HCEC 1CT (cell line): ENCODE measurements around the gene FHIP2A.
"Not testable (repeated sequence)": the region's sequence is repeated elsewhere in the genome, so short reads cannot be mapped to it uniquely, and the experiment has no call there.

Source experiments
- DNase-seq: peaks from one replicate; pipeline ENCODE4 v3.0.0-alpha.2; 2017

FHIP2A gene

GRCh38 chr10:114821293-114821914 lies at the start of gene FHIP2A:
Gene FHIP2A (plus strand): TSS chr10:114821780. CDS start chr10:114822079, 299 bp downstream.
- peak; percentile 73 for DNase-seq

- no peak for DNase-seq
These were observed 48.9 kb upstream of the FHIP2A start for GRCh38 chr10:114772496-114773196.

DNA sequence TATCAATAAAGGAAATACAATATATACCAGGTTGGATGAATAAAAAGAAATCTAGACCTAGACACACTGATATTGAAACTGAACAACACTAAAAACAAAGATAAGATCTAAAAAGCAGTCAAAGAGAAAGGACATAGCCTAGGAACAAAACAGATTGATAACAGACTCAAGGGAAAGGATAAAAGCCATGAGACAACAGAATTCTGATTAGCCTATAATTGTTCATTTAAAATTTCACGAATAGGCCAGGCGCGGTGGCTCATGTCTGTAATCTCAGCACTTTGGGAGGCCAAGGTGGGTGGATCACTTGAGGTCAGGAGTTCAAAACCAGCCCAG lies 48.4 kb upstream of the FHIP2A start:
- no peak for DNase-seq

DNA sequence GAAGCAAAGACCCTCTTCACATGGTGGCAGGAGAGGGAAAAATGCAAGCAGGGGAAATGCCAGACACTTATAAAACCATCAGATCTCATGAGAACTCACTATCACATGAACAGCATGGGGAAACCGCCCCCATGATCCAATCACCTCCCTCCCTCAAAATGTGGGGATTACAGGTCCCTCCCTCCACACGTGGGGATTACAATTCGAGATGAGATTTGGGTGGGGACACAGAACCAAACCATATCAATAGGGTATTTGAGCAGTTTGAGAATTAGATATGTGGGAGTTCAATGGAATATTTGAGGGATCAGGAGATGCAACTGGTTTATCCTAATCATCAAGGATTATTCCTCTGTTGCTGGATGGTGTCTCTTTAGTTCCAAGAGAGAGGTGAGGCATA lies 46.5 kb upstream of the FHIP2A start:
- not testable (repeated sequence) for DNase-seq

- DNase-seq: no peak
These were observed 44.2 kb upstream of the FHIP2A start for GRCh38 chr10:114777415-114777814.

GRCh38 chr10:114779803-114780576 lies 41.6 kb upstream of the FHIP2A start:
- DNase-seq: peak; percentile 81

GRCh38 chr10:114780577-114781184 lies 40.9 kb upstream of the FHIP2A start:
- DNase-seq: no peak

DNA sequence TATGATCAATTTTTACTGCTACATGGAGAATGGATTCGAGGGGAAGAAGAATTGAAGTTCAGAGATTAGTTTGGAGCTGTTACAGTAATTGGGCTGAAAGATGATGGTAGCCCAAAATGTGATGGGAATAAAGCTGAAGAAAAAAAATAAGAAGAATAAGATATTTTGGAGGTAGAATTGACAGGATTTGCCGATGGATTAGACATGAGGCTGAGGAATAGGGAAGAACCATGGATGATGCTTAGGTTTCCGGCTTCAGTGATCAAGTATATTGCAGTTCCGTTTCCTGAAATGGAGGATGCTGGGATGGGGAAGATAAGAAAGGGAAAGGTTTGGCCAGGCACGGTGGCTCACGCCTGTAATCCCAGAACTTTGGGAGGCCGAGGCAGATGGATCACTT lies 38.9 kb upstream of the FHIP2A start:
- no peak for DNase-seq

GRCh38 chr10:114783686-114784085 lies 37.9 kb upstream of the FHIP2A start:
- DNase-seq: no peak

DNA sequence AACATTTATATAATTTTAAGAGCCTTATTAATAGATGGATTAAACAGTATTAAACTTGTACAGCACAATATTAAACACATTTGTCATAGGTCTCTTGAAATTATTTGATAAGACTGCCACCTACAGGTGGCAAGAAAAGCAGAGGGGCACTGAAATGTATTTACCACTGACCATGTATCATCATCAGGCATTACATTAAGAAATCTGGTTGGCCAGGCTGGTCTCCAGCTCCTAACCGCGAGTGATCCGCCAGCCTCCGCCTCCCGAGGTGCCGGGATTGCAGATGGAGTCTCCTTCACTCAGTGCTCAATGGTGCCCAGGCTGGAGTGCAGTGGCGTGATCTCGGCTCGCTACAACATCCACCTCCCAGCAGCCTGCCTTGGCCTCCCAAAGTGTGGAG lies 35.1 kb upstream of the FHIP2A start:
- DNase-seq: peak; percentile 82

- not testable (repeated sequence) for DNase-seq
These were observed 34.4 kb upstream of the FHIP2A start for GRCh38 chr10:114787131-114787530.

- DNase-seq: no peak
These were observed 29.8 kb upstream of the FHIP2A start for GRCh38 chr10:114791768-114792167.

- no peak for DNase-seq
These were observed 26.5 kb upstream of the FHIP2A start for GRCh38 chr10:114795039-114795438.

GRCh38 chr10:114800361-114800760 lies 21.2 kb upstream of the FHIP2A start:
- no peak for DNase-seq

DNA sequence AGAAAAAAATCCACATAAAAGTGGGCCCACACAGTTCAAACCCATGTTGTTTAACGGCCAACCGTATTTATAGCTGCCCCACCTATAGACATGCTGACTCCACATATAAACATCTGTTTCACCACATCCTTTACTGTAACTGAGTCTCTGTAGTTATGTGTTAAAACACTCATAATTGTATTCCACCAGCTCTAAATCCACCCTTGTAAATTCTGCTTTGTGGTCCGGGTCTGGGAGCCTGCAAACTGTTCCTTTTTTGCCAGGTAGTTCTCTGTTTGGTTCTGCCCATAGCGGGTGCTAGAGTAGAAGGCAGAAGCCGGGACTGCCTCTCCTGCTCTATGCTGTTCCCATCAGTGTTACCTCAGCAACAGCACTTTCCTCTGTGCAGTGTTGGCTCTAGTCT lies 20.2 kb upstream of the FHIP2A start:
- no peak for DNase-seq

- no peak for DNase-seq
These were observed 19.4 kb upstream of the FHIP2A start for GRCh38 chr10:114802177-114802576.

- DNase-seq: no peak
These were observed 14.8 kb upstream of the FHIP2A start for GRCh38 chr10:114806562-114807391.

DNA sequence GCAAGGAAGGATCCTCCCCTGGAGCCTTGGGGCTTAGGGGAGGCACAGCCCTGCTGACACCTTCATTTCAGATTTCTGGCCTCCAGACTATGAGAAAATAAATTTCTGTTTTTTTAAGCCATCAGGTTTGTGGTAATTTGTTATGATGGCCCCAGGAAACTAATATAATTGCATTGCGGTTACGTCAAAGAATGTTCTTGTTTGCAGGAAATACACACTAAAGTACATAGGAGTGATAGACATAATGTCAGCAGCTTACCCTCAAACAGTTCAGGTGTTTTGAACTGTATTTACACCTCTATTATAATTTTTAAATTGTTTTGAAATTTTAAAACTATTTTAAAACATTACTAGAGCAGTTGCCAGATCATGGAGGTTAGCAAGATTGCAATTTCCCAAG lies 12.6 kb upstream of the FHIP2A start:
- DNase-seq: no peak

DNA sequence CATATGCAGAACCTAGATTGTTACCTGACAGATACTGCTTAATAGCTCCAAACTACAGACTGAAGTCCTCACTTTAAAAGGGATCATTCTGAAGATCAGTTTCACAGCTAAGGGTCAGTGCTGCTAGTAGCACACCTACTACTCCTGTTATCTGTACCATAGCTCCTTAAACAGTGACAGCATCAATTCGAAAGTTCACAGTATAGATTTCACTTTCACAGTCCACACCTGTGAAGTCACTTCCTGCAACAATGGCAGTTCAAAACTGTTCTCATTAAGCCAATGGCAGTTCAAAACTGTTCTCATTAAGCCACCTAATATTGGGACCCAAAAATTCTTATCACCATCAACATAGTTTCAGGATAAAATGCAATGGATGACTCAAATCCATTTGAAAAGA lies 10.7 kb upstream of the FHIP2A start:
- no peak for DNase-seq

- no peak for DNase-seq
These were observed 9.7 kb upstream of the FHIP2A start for GRCh38 chr10:114811862-114812261.

DNA sequence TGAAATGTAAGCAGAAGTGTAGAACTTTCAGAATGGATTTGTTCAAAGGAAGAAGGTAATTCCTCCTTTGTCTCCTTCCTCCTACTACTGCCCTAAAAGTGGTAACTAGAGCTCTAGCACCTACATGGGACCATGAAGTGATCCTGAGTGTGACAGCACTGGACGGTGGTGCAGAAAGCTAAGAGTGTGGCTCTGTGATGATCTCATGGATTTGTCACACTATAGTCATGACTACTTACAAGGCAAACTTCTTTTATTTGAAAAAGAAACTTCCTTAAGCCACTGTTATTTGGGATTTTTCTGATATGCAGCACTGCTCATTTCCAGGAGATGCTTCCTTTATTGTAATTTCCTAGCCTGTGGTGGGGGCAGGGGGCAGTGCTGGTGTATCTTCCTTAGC lies 5.8 kb upstream of the FHIP2A start:
- no peak for DNase-seq

DNA sequence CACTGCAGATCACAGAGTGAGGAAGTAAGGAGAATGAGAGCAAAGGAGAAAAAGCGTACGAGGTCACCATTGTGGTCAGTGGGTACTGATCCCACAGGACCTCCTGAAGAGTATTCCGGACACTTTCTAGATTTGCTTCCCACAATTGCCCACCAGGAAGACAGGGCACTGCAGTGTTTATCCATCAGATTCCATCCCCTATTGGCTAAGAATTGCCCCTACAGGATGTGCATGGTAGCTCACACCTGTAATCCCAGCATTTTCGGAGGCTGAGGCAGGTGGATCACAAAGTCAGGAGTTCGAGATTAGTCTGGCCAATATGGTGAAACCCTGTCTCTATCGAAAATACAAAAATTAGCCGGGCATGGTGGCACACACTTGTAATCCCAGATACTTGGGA lies 5.3 kb upstream of the FHIP2A start:
- no peak for DNase-seq

DNA sequence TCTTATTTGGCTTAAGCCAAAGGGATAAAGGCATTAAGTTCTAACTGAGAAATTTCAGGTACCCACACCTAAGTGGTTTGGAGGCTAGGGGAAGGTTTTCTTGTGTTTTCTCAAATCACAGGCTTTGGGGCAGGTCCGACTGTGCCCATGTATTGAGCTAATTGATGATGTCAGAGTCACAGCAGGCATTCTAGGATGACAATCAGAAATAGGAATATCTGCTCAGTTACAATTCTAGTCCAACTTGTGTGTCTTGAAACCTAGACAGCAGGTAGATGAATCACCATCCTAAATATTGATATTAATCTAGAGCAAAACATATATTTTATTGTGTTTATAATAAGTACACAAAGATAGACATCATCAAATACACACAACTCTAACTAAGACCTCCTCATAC lies 2.3 kb upstream of the FHIP2A start:
- DNase-seq: no peak
